Smooth muscle cell of bladder (primary cell): ENCODE data around the gene GUCA1A. TPM values are rescaled to one million over a fixed set of nuclear protein-coding genes. Genes with fewer than 3 reads are reported as not detected.

Experiments
- total RNA-seq: library from RNA; depleted of rRNA; stranded (reverse); fragments of >200 nt; gene quantifications from 2 replicates; pipeline ENCODE4 v1.2.3, GENCODE V29; 2014

The GUCA1A gene
- total RNA-seq = 0.09 TPM in 1 of 2 replicates, not detected in the other

GRCh38 chr6:42173101-42173500 is at the start of gene GUCA1A:
TSS of gene GUCA1A (plus strand) at chr6:42173364. CDS start at chr6:42173614, 250 bp downstream.

DNA sequence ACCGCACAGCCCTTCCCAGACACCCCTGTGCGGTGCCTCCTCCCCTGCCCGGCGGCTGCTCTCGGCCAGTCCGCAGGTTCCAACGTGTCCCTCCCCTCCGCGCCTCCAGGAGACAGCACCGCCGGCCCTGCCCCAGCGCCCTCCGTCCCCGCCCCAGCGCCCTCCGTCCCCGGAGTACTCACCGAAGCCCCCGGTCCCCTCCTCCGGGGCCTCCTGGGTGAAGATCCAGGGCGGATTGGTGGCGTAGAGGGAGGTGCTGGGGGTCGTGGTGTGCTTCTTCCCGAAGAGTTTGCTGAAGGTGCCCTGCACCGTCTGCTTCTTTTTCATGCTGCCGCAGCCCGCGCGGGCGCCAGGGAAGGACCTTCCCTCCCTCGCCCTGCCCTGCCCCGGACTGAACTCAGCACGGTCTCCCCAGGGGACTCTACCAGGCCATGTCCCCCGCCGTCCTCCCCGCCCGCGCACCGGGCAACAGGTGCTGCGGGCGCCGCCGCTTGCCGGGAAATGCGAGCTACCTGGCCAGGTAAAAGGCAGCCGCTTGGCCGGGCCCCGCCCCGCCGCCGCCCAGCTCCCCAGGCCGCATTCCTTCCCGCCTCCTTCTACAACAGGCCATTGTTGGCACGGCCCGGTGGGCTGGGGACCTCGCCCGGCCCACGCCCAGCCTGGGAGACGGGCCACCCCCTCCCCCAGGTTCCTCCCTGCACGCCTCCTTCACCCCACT is 30.9 kb upstream of the GUCA1A start, which contains the start of gene C6orf132:
C6orf132 (minus strand) TSS at position 503 of the 718 bp plus-strand sequence; CDS start at position 327, 176 bp downstream.

GRCh38 chr6:42217519-42218367 is 44.6 kb downstream of the GUCA1A start, which contains the start of gene MRPS10:
TSS of gene MRPS10 (minus strand) at chr6:42217861. CDS start at chr6:42217849, 12 bp downstream.

Other genes with a start within 250 kb of the GUCA1A start
- gene CCND3, start 231.6 kb upstream of the GUCA1A start, total RNA-seq = 14.0 and 17.2 TPM in 2 replicates
- 11.0 and 12.6 TPM in 2 replicates for gene TAF8, start 122.8 kb upstream of the GUCA1A start, total RNA-seq
- gene C6orf132, start 30.7 kb upstream of the GUCA1A start, total RNA-seq = 0.46 and 0.71 TPM in 2 replicates
- gene GUCA1B, start 21.6 kb downstream of the GUCA1A start, total RNA-seq = 0.55 and 0.57 TPM in 2 replicates
- gene MRPS10, start 44.5 kb downstream of the GUCA1A start, total RNA-seq = 49.8 and 50.2 TPM in 2 replicates